ENCODE results near the gene VPS33B.
"Not testable (repeated sequence)": the region's sequence is repeated elsewhere in the genome, so short reads cannot be mapped to it uniquely, and the experiment has no call there.

VPS33B gene

DNA sequence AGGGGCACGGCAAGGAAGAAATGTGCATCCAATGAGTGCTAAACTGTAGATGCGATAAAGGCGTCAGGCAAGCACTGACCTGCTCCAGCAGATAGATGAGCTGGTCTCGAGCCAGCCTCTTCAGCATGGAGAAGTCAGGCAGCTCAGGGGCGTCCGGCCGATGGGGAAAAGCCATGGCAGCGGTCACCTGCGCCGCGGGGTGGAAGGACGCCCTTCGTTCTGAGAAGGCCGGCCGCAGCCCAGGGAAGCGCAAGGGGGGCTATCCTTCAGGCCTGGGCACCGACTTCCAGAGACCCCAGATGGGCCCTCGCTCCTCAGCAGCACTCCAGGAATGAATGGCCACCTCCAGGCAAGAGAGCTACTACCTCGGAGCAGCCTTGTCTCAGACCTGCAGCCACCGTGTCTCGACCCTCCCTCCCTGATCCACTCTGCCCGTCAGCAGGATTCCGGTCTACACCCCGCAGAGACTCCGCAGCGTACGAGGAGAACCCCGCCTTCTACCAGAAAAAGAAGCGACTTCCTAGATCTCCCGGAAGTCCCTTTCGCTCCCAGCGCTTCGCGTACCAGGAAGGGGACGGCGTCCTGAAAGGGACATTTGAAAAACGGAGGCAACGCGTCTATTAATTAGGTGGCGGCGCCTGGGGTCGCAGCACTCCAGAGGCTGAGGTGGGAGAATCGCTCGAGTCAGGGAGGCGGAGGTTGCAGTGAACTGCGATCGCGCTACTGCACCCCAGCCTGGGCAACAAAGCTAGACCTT, at the start of gene VPS33B:
VPS33B (minus strand) TSS at position 520 of the 757 bp plus-strand sequence; CDS start at position 175, 345 bp downstream.
- peak; percentile 67 for DNase-seq

DNA sequence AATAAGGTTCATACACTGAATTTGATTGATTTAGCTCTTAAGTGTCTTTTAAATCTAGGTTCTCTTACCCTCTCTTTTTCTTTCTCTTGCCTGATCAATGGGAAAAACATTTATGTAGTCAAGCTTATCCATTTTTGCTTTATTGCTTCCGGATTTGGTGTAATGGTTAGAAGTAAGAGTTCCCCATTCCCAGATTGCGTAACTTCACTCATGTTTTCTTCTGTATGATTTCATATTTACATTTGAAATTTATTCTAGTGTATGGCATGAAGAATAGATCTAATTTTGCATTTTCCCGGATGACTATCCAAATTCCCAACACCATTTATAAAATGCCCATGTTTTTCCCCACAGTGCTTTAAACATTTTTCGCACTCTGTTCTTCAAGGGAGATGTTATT, 49.8 kb upstream of the VPS33B start:
- no peak for DNase-seq

DNA sequence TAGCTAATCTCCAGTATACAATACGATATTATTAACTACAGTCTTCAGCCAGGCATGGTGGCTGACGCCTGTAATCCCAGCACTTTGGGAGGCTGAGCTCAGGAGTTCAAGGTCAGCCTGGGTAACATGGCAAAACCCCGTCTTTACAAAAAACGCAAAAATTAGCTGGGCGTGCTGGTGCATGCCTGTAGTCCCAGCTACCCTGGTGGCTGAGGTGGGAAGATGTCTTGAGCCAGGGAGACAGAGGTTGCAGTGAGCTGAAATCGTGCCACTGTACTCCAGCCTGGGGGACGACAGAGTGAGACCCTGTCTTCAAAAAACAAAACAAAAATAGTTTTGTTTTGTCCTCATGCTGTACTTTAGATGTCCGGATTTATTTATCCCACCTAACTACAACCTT, 48.5 kb upstream of the VPS33B start:
- DNase-seq = no peak

DNA sequence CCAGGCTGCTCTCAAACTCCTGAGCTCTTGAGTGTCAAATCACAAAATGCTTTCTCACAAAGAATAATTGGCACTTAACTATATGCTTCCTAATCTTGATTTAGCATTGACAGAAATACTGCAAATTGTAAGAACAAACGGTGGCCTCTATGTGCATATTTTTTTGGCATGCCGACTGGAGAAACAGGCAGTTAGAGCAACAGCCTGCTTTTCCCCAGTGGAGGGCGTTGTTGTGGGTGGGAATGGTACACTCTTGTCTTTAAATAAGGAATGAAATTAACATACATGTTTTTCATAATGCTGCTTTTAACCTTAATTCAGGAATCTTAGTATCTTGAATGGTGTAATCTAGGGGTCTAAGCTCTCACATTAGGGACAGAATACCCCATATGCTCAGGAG, 46.6 kb upstream of the VPS33B start:
- DNase-seq = no peak

DNA sequence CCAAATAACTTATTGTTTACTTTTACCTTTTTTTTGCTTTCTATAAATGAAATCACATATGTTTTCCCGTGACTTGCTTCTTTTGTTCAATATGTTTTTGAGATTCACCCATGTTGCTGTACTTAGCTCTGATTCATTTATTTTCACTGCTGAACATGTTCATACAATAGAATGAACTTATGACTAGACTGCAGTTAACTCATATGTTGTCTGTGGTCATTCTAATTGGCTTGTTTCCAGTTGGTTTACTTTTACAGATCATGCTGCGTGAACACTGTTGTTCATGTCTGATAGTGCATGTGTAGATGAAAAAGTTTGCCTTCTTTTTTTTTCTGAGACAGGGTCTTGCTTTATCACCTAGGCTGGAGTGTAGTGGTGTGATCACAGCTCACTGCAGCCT, 46.0 kb upstream of the VPS33B start:
- DNase-seq = no peak

DNA sequence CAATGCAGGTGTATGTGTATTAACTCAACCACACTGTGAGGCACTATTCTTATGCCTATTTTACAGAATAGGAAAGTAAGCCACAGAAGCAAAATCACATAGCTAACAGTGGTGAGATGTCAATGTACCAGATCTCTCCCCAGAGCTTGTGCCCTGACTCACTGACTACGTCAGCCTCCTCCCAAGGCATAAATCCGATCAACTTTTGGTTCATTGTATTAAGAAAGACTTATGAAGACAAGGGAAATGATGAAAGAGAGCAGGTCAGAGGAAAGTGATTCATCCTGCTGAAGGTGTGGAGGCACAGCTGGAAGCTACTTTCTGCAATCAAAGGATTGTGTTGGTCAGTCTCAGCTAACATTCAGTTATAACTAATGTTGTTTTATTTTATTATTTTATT, 44.6 kb upstream of the VPS33B start:
- no peak for DNase-seq

DNA sequence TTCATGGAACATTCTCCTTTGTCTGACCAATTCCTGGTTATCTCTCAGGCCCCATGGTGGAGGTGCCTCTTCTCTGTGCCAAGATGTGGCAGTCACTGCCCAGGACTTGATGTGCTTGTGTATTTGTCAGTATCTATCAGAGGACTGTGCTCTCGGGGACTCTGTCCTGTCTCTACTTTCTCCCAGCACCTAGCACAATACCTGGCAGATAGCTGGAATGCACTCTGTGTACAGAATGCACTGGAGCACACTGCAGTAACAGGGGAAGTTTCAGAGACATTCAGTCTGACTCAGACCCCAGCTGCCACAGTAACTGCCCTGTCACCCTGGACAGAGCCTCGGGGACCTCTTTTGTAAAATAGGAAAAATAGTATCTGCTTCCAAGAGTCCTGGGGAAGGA, 43.1 kb upstream of the VPS33B start:
- DNase-seq = no peak

DNA sequence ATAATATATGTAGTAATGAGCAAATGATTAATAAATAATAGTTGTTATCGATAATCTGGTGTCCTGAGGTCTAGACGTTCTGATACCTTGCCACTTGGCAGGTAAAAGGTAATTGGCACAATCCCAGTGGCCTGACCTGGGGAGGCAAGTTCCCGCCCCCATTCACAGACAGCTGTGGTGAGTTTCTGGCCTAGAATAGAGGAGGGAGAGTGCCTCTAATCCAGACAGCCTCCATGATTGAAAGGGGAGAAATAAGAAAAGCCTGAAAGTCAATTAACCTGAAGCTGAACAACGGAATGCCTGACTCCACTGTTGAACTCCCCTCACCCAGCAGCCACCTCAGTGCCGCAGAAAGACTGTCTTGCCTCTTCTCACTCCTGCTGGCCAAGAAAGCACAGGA, 39.6 kb upstream of the VPS33B start:
- no peak for DNase-seq

DNA sequence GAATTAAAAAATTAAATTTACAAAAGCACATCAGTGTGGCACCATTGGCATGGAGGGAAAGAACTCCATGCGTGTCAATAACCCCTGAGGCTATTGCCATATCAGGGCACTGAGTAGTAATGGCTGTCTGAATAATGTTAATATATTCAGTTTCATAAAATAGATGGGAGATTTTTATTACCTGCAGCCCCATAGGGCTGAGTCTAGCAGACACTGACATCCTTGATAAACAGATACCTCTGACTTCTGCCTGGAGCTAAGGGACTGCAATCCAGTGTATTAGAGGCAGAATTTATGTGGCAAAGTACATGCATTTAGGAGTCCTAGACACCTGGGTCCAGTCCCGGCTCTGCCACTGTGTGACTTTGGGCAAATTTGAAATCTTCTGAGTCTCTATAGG, 38.8 kb upstream of the VPS33B start:
- no peak for DNase-seq

DNA sequence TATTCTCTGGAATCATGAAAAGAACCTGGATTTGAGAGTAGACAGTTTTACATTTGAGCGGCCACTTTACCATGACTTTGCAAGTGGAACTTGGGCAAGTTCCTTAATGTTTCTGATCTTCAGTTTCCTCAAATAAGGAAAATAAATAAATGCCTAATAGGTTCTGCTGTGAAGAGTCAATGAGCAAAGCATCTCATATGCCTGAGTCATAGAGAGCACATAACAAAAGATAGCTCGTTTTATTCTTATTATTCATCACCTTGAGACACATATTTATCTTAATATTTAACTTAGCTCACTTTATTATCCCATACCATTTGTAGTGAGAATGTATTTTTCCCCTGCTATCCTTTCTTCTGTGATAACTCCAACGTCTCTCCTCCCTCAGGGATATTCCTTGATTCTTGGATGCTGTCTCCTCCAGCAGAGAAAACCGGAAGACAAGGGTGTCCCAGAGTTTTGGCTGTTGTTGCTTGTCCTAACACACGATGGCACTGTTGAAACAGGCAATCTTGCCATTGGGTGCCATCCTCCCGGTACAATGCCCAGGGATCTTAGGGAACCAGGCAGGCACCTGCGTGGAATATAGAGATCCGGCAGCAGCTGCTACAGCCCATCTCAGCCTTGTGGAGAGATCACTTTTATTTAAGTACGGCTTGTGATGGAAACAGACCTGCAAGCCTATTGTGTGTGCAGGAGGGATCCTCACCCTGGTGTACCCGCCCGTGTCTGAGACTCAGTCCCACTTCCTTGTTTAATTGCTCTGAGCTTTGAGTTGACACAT, 33.3 kb upstream of the VPS33B start:
- peak; percentile 67 for DNase-seq

DNA sequence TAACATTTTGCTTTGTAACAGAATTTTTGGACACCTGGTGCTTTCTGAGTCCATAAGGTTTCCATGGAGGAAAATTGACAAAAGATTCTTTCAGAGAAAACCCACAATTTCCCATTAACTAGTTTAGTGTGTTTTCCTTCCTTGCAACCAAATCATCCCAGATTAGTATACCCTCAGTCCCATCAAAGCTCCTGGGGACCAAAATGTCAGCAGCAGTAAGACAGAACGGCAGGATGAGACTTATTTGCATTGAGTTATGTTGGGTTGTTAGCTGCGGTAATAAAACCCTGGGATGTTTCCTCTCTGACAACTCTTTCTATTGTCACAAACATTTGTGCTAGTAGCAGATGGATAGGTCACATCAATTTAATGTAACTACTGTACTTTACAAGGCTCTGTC, 32.4 kb upstream of the VPS33B start:
- no peak for DNase-seq

DNA sequence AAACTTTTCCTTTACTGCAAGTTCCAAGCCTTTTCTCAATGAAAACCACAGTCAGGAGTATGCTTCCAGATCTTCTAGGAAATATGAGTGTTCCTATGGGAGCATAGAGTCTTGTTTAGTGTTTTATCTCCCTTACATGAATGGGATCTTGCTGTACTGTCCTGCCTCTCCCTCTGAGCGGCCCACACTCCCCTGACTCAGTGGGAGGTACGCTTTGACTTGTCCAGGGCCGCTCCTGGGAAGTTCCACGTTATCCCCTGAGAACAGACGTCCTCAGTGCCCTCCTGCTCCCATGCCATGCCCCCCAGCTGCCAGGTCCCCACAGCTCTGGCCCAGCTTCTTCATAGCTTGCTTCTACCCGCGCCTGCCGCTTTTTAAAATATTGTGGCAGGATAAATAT, 28.9 kb upstream of the VPS33B start:
- no peak for DNase-seq

DNA sequence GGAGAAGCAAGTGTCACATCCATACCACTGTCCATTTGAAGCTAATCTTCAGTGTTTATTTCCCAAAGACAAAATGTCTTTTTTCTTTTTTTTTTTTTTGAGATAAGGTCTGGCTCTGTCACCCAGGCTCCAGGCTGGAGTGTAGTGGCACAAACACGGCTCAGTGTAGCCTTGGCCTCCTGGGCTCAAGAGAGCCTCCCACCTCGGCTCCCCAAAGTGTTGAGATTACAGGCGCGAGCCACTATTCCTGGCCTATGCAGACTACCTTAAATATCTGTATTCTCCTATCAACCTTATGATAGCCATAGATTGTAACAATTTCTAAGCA, 27.7 kb upstream of the VPS33B start:
- DNase-seq = no peak

DNA sequence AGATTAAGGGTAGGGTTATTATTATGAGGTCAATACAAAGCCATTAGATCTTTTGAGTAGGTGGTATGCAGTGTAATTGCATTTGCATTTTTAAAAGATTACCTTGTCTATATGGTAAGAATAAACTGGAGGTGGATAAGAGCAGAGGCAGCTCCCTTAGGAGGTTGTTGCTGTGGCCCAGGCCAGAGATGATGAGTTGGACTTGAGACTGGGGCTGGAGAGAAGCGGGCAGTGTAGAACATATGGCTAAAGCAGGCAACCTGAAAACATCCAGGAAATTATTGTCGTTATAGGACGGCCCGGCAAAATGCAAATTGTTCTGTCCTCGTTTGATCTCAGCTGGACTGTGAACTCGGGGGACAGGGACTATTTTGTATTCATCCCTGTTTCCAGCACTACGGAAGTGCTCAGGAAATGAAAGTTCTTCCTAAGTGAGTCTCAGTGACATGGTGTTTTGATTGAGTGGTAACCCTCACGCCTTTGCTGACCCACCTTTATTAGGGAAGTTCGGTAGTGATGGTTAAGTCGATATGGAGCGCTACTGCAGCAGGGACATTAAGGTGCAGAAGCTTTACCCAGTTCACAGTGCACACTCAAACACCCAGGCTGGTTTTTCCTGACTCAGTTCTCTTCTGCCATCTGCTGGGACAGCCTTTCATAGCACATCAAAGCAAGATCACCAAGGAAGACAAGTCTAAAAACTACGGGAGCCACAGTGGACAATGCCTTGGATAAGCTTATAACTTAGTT, 27.2 kb upstream of the VPS33B start:
- peak; percentile 29 for DNase-seq

DNA sequence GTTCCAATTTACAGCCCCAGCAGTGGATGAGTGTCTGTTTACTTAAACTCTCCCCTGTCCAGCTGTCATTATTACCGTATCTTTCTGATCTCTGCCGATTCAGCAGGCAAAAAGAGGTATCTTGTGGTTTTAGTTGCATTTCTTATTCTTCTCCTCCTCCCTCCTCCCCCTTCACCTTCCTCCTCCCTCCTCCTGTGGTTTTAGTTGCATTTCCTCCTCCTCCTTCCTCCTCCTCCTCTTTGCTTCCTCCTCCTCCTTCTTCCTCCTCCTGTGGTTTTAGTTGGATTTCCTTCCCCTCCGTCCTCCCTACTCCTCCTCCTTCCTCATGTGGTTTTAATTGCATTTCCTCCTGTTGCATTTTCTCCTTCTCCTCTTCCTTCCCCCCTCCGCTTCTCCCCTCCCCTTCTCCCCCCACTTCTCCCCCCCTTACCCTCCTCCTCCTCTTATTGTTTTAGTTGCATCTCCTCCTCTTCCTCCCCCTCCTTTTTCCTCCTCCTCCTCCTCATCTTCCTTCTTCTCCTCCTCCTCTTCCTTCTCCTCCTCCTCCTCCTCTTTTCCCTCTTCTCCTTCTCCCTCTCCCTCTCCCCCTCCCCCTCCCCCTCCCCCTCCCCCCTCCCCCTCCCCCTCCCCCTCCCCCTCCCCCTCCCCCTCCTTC, 25.3 kb upstream of the VPS33B start:
- DNase-seq = peak; percentile 21

DNA sequence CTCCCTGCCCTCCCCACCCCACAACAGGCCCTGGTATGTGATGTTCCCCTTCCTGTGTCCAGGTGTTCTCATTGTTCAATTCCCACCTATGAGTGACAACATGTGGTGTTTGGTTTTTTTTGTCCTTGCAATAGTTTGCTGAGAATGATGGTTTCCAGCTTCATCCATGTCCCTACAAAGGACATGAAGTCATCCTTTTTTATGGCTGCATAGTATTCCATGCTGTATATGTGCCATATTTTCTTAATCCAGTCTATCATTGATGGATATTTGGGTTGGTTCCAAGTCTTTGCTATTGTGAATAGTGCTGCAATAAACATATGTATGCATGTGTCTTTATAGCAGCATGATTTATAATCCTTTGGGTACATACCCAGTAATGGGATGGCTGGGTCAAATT, 23.7 kb upstream of the VPS33B start:
- not testable (repeated sequence) for DNase-seq

DNA sequence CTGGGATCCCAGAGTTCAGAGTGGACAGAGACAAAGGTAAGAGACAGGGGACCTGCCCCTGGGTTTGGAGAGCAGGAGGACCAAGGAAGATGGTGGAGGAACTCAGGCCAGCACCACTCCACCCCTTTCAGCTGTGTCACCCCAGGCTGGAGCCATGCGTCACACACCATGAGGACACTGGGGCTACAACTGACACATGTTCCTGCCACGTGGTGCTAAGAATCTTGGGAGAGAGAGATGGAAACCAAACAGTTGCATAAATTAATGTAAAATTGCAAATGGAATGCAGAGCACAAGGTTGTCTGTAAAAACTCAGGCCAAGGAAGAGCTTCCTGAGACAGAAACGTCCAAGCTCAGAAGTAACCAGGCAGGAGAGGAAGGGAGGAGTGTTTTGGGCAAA, 22.7 kb upstream of the VPS33B start:
- no peak for DNase-seq

DNA sequence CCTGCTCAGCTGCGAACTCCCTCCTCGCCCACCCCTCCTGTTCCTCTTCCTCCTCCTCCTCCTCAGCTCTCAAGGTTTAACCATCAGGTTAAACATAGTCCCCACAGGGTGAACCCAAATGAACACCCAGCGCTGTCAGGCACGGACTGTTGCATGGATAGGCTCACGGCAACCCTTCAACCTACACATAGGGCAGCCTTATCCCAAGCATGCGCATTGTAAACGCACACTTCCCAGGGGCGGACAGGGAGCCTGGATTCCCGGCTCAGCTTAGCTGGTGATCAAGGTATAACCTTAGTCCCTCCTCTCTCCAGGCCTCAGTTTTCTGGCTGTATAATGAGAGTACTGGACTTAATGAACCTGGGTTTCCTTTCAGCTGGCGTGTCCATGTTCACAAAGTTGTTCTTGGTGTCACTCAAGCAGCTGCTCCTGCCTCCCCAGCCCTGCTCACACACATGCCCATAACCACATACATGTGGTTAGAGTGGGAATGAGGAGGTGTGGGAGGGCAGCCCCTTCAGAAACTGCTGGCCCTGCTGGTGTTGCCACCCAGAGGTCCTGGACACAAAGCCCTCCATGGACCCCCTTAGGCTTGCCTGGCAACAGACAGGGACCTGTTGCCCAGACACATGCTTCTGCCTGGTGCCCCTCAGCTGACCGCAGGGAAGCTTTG, 20.9 kb upstream of the VPS33B start:
- no peak for DNase-seq

DNA sequence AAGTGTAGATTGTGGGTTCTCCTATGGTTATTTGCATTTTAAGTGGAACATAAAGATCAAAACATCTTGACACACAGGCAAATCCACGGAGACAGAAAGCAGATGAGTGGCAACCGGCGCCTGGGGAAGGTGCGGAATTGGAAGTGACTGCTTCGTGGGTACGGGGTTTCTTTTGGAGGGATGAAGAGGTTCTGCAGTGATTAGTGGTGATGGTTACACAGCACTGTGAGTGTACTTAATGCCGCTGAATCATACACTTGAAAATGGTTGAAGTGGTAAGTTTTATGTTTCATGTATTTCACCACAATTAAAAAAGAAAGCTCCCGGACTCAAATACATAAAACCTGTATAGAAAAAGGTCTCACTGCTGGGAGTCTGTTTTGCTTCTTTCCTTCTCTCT, 18.5 kb upstream of the VPS33B start:
- peak; percentile 57 for DNase-seq

DNA sequence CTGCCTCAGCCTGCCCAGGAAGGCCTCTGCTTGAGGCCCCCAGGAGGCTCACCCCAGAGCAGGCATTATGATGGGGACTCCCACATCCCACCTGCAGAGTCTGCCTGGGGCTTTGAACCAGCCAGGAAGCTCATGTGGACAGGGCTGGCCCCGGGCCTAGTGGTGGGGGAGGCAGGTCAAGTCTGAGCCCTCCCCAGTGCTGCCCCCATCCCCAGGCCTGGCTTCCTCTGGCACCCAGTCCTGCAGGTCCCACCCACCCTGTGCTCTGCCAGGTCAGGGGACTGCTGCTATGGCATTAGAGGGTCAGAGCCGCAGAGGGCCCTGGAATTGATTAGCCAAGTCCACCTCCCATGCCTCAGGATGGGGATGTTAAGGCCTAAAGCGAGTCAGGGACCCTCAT, 17.6 kb upstream of the VPS33B start:
- DNase-seq = no peak

DNA sequence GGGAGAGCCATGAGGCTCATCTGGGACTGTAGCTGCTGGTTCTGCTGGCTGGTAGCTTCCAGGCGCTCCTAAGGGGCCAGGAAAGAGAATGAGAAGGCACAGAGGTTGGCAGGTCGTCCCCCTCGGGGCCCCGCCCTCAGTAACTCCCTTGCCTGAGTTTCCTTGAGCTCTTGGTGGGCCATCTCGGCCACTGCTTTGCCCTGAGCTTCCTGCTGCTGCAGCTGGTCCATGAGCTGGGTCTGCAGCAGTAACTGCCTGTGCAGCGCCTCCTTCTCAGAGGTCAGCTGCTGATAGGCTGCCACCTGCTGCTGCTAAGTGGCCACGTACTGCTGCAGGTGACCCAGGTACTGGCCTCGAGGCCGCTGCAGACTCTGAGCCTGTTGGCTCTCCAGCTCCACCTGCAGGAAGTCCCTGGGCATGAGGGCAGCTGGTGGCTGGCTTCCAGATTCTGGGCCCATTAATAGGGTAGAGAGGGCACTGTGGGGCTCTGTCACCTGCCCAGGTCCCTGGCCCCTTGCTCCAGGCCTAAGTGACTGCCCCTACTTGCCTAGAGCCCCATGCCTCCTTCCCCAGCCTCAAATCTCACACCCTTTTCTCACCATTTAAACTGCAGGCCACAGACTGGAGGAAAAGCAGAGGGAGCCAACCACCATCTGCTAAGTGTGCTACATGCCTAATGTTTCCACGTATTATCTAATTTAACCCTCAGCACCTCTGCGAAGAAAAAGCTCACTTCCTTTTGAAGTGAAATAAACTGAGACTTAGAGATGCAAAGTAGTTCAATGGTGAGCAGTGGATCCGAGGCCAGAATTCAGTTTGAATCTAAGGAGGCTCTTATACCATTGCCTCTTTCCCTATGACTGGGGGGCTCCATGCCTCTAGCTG, 10.8 kb upstream of the VPS33B start:
- DNase-seq = no peak

DNA sequence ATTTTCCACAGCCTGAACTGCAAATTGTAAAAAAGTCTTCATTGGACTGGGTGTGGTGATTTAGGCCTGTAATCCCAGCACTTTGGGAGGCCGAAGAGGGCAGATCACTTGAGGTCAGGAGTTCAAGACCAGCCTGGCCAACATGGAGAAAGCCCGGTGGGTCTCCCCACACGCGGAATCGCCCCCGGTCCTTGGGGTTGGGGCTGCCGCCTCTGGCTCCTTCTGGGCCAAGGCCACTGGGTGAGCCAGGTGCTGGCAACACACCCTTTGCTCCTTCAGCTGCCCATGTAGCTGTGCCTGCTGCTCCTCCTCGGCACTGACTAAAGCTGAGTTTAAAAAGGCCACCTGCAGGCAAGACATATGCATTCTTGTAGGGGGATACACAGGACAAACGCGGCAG, 9.4 kb upstream of the VPS33B start:
- DNase-seq = no peak

Measured in NCI-H524 treated with DMSO at 0.1 percent for 48 hours (cell line).